MCF 10A (cell line): ENCODE data around the gene PROKR1. TPM values are rescaled to one million over a fixed set of nuclear protein-coding genes. Genes with fewer than 3 reads are reported as not detected.
A peak's percentile ranks its signal among the peaks of the same experiment; 100 is the strongest.

Experiments
- BruUV-seq: library from RNA; stranded (reverse); fragments of 400-500 nt; replicated peaks from 2 replicates; lab custom pipeline; 2021; lab: Mats Ljungman, UMichigan
- CTCF ChIA-PET: fragments of 300-600 bp; sonication (Branson Sonifier 250); formaldehyde crosslinking; extraction: SDS; loops from one replicate; lab custom pipeline; 2021; ENCODE audit warnings: antibody characterized with exemption, inconsistent platforms; lab: Yijun Ruan, JAX
- POLR2A ChIA-PET: fragments of 300-600, 350-650 bp; sonication (Branson Sonifier 250); formaldehyde crosslinking; extraction: SDS; loops from one replicate; lab custom pipeline; 2020; ENCODE audit warnings: antibody characterized with exemption, inconsistent platforms; lab: Yijun Ruan, JAX
- DNase-seq: peaks from one replicate; pipeline ENCODE4 v3.0.0-alpha.2; 2018; ENCODE audit not compliant: unreplicated experiment
- H3K27ac Mint-ChIP-seq: one replicate; pipeline ENCODE4 v1.8.0; 2022; ENCODE audit warnings: mild to moderate bottlenecking, low read depth, mixed read lengths; ENCODE audit not compliant: unreplicated experiment
- H3K27me3 Mint-ChIP-seq: one replicate; pipeline ENCODE4 v1.8.0; 2022; ENCODE audit warnings: mixed read lengths; ENCODE audit not compliant: insufficient read depth, unreplicated experiment
- H3K36me3 Mint-ChIP-seq: one replicate; pipeline ENCODE4 v1.8.0; 2022; ENCODE audit warnings: mild to moderate bottlenecking, moderate library complexity, mixed read lengths; ENCODE audit not compliant: insufficient read depth, unreplicated experiment
- H3K4me1 Mint-ChIP-seq: one replicate; pipeline ENCODE4 v1.8.0; 2022; ENCODE audit warnings: mixed read lengths; ENCODE audit not compliant: insufficient read depth, unreplicated experiment
- H3K4me3 Mint-ChIP-seq: one replicate; pipeline ENCODE4 v1.8.0; 2022; ENCODE audit warnings: mild to moderate bottlenecking, moderate library complexity, mixed read lengths; ENCODE audit not compliant: unreplicated experiment
- H3K9me3 Mint-ChIP-seq: one replicate; pipeline ENCODE4 v1.8.0; 2022; ENCODE audit warnings: mixed read lengths; ENCODE audit not compliant: unreplicated experiment
- intact Hi-C: fragments of 100-400 bp; cut with micrococcal nuclease; formaldehyde crosslinking; loops from 2 replicates; pipeline ENCODE4 v1.14.1; 2022
- total RNA-seq: library from RNA; stranded (reverse); gene quantifications from 2 replicates; pipeline ENCODE4 v1.2.3, GENCODE V29; 2022
- TF ChIP-seq, protein P1 (sequence below): fragments of 200-600 bp; IDR thresholded peaks from one replicate; pipeline ENCODE4 v1.8.0; 2022; ENCODE audit warnings: antibody characterized with exemption, mild to moderate bottlenecking; ENCODE audit not compliant: unreplicated experiment

PROKR1 gene
- total RNA-seq, 1 experiment from 2014 or later, result not detected

DNA sequence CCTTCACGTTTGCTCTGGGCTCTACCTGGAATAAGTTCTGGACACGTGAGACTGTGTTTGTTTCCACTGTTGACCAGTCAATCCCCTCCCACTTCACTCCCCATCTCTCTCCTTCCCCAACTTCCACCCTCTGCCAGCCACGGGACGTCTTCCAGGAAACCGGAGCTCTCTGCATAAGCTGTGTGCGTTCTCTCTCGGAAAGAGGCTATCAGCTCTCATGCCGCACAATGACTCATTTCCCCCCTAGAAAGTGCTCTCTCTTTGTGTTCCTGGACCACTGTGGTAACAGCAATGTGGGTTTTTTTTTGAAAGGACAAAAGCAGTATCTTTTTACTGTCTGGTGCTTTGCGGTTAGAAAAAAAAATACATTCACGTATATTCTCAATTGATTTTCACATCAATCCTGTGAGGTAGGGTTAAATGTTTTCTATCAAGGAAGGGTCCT is 10.2 kb downstream of the PROKR1 start:
- no peaks in the 10 kb centered on the region for H3K9me3 Mint-ChIP-seq
- BruUV-seq, result no TSS peak
- DNase-seq, result peak; percentile 52
- POLR2A ChIA-PET, result interaction anchor here (0.6 to 1.1 kb wide), 2 partner anchors 11 to 112 kb away, joined by 3 read pairs; no protein-coding TSS in a partner anchor
- no peaks in the 10 kb centered on the region for H3K36me3 Mint-ChIP-seq
- H3K4me1 Mint-ChIP-seq, result no peaks in the 10 kb centered on the region
- H3K27me3 Mint-ChIP-seq, result peaks cover 74% of the 10 kb centered on the region
- TF ChIP-seq, protein P1, sequence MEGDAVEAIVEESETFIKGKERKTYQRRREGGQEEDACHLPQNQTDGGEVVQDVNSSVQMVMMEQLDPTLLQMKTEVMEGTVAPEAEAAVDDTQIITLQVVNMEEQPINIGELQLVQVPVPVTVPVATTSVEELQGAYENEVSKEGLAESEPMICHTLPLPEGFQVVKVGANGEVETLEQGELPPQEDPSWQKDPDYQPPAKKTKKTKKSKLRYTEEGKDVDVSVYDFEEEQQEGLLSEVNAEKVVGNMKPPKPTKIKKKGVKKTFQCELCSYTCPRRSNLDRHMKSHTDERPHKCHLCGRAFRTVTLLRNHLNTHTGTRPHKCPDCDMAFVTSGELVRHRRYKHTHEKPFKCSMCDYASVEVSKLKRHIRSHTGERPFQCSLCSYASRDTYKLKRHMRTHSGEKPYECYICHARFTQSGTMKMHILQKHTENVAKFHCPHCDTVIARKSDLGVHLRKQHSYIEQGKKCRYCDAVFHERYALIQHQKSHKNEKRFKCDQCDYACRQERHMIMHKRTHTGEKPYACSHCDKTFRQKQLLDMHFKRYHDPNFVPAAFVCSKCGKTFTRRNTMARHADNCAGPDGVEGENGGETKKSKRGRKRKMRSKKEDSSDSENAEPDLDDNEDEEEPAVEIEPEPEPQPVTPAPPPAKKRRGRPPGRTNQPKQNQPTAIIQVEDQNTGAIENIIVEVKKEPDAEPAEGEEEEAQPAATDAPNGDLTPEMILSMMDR, result no peak
- no peak overlapping the region for H3K27ac Mint-ChIP-seq
- H3K4me3 Mint-ChIP-seq, result no peak overlapping the region
- CTCF ChIA-PET, result interaction anchor here (0.9 kb wide), 1 partner anchor 8 kb away, joined by 3 read pairs; no protein-coding TSS in a partner anchor
- intact Hi-C loops, result no loop called here

DNA sequence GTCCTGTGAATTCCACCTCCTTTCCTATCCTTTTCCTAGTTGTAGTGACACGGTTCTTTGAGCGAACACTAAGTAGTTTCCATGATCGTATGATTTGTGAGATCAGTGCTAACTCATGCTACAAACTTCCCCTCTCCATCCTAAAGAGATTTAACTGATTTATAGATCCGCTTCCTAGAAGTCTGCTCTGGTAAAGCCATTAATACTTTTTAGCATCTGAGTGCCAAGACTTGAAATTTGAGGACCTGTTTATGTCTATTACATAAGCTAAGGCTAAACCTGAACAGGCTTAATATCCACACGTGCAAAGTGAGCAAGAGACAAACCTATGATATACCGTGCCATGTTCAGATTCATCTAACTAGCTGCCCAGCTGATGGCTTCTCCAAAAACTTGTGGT is 14.9 kb downstream of the PROKR1 start:
- intact Hi-C loops, result no loop called here
- Mint-ChIP-seq H3K4me1 (peaks cover under 1% of the 10 kb centered on the region), H3K27ac (no peak overlapping the region), H3K9me3 (no peaks in the 10 kb centered on the region), H3K4me3 (no peak overlapping the region), H3K36me3 (no peaks in the 10 kb centered on the region), H3K27me3 (peaks cover 66% of the 10 kb centered on the region)
- no peak for DNase-seq
- ChIA-PET CTCF (interaction anchor here (0.8 kb wide), 1 partner anchor 116 kb away, joined by 3 read pairs; no protein-coding TSS in a partner anchor), POLR2A (no interaction called here)
- TF ChIP-seq, protein P1, result no peak
- BruUV-seq, result no TSS peak

DNA sequence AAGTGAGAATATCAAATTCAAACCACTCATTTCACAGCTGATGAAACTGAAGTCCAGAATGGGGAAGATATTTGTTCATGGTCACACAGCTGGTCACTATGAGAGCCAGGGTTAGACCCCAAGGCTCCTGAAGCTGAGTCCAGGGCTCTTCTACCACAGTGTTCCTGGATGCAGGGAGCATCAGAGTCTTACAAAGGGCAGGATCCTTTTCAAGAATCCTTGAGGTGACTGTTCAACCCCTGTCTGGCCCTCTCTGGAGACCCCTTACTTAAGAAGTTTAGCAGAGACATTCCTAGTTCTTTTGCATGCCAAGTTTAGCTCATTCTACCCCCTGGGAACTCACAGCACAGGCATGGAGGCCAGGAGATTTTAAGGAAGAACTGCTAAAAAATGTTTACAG is 15.7 kb downstream of the PROKR1 start:
- POLR2A ChIA-PET, result no interaction called here
- no peak for DNase-seq
- no peak overlapping the region for H3K27ac Mint-ChIP-seq
- no peaks in the 10 kb centered on the region for H3K36me3 Mint-ChIP-seq
- intact Hi-C loops, result no loop called here
- no TSS peak for BruUV-seq
- H3K9me3 Mint-ChIP-seq, result no peaks in the 10 kb centered on the region
- peaks cover 5% of the 10 kb centered on the region for H3K4me1 Mint-ChIP-seq
- peaks cover 71% of the 10 kb centered on the region for H3K27me3 Mint-ChIP-seq
- TF ChIP-seq, protein P1, result no peak
- CTCF ChIA-PET, result interaction anchor here (1.8 kb wide), 1 partner anchor 12 kb away, joined by 7 read pairs; no protein-coding TSS in a partner anchor
- no peak overlapping the region for H3K4me3 Mint-ChIP-seq

DNA sequence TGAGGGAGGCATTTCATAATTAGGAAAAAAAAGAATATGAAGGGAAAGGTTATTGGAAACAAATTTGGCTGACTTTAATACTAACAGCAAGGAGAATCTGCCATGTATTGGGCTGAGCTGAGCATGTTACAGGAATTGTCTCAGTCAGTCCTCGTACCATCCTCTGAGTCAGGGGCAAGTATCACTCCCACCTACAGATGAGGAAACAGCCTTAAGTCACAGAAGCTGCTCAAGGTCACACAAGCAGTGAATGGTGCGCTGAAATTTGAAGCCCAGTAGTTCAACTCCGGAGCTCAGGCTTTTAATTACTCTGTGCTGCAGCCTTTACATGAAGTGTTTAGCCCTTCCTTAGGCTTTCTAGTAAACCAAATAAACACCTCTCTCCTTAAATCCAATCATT is 17.3 kb downstream of the PROKR1 start:
- H3K36me3 Mint-ChIP-seq, result no peaks in the 10 kb centered on the region
- no TSS peak for BruUV-seq
- intact Hi-C loops, result no loop called here
- DNase-seq, result no peak
- POLR2A ChIA-PET, result interaction anchor here (0.7 kb wide), 1 partner anchor 127 kb away, joined by 3 read pairs; no protein-coding TSS in a partner anchor
- peaks cover 7% of the 10 kb centered on the region for H3K9me3 Mint-ChIP-seq
- CTCF ChIA-PET, result no interaction called here
- H3K4me3 Mint-ChIP-seq, result no peak overlapping the region
- H3K27ac Mint-ChIP-seq, result no peak overlapping the region
- TF ChIP-seq, protein P1, result no peak
- peaks cover 5% of the 10 kb centered on the region for H3K4me1 Mint-ChIP-seq
- peaks cover 67% of the 10 kb centered on the region for H3K27me3 Mint-ChIP-seq
